SK-N-DZ (cell line): Measurements from ENCODE around the gene CSAG3. TPM values are rescaled to one million over a fixed set of nuclear protein-coding genes. Genes with fewer than 3 reads are reported as not detected.
"Not testable (repeated sequence)": the region's sequence is repeated elsewhere in the genome, so short reads cannot be mapped to it uniquely, and the experiment has no call there.

ENCODE experiments used
- DNase-seq: peaks from one replicate; pipeline ENCODE4 v3.0.0-alpha.2; 2015; ENCODE audit warnings: low spot score
- polyA plus RNA-seq, 2 experiments: library from polyadenylated mRNA; depleted of rRNA; stranded (reverse); fragments of >200 nt; gene quantifications; 2 replicates each; pipeline ENCODE4 v1.2.3, GENCODE V29; 2014

The CSAG3 gene
- polyA plus RNA-seq (2014; cell fraction: cytosol; rRNA removed), result 5.1 and 6.9 TPM in 2 replicates
- 23.7 and 58.5 TPM in 2 replicates for polyA plus RNA-seq (2014; cell fraction: nucleus; rRNA removed)

GRCh38 chrX:152758918-152759317, at the start of gene CSAG3:
CSAG3 (plus strand) TSS chrX:152759218.
- DNase-seq, result not testable (repeated sequence)

- DNase-seq, result not testable (repeated sequence)
Measured at GRCh38 chrX:152713195-152713594, 45.8 kb upstream of the CSAG3 start.

- DNase-seq, result not testable (repeated sequence)
Measured at GRCh38 chrX:152713815-152714787, 44.9 kb upstream of the CSAG3 start, which contains the start of gene MAGEA2B. MAGEA2B (plus strand) TSS chrX:152714628; CDS start chrX:152717107, 2,479 bp downstream.

- DNase-seq, result no peak
Measured at GRCh38 chrX:152725409-152725808, 33.6 kb upstream of the CSAG3 start.

- peak; percentile 69 for DNase-seq
Measured at GRCh38 chrX:152733261-152733975, 25.6 kb upstream of the CSAG3 start, which contains the start of the genes CSAG1 and MAGEA12. CSAG1 (minus strand) TSS chrX:152733721; CDS start chrX:152732460, 1,261 bp downstream. MAGEA12 (plus strand) TSS chrX:152733757; CDS start chrX:152736162, 2,405 bp downstream.

- DNase-seq, result not testable (repeated sequence)
Measured at GRCh38 chrX:152734143-152734858, 24.7 kb upstream of the CSAG3 start.

- no peak for DNase-seq
Measured at GRCh38 chrX:152735101-152735500, 23.9 kb upstream of the CSAG3 start.

- no peak for DNase-seq
Measured at GRCh38 chrX:152735860-152736511, 23.0 kb upstream of the CSAG3 start.

GRCh38 chrX:152736528-152736927, 22.5 kb upstream of the CSAG3 start:
- DNase-seq, result not testable (repeated sequence)

GRCh38 chrX:152738560-152738959, 20.5 kb upstream of the CSAG3 start:
- DNase-seq, result no peak

GRCh38 chrX:152753686-152754650, 5.0 kb upstream of the CSAG3 start, which contains the start of gene MAGEA2:
MAGEA2 (minus strand) TSS chrX:152753842; CDS start chrX:152751363, 2,479 bp downstream.
- DNase-seq, result not testable (repeated sequence)

GRCh38 chrX:152754871-152755270, 4.1 kb upstream of the CSAG3 start:
- DNase-seq, result not testable (repeated sequence)

GRCh38 chrX:152759544-152759943, 526 bp downstream of the CSAG3 start:
- not testable (repeated sequence) for DNase-seq

GRCh38 chrX:152761582-152761981, 2.6 kb downstream of the CSAG3 start:
- not testable (repeated sequence) for DNase-seq

GRCh38 chrX:152766562-152766961, 7.5 kb downstream of the CSAG3 start:
- DNase-seq, result not testable (repeated sequence)

GRCh38 chrX:152769549-152770289, 10.7 kb downstream of the CSAG3 start, which contains the start of gene MAGEA6:
MAGEA6 (minus strand) TSS chrX:152769689; CDS start chrX:152767650, 2,039 bp downstream.
- DNase-seq, result not testable (repeated sequence)

GRCh38 chrX:152787062-152787461, 28.0 kb downstream of the CSAG3 start:
- DNase-seq, result not testable (repeated sequence)

- DNase-seq, result no peak
Measured at GRCh38 chrX:152798945-152799344, 39.9 kb downstream of the CSAG3 start.
